ENCODE measurements around the gene RGS6. TPM values are rescaled to one million over a fixed set of nuclear protein-coding genes. Genes with fewer than 3 reads are reported as not detected.

Gene RGS6
- total RNA-seq, 1 donor from 2014 or later = 5.1 TPM

DNA sequence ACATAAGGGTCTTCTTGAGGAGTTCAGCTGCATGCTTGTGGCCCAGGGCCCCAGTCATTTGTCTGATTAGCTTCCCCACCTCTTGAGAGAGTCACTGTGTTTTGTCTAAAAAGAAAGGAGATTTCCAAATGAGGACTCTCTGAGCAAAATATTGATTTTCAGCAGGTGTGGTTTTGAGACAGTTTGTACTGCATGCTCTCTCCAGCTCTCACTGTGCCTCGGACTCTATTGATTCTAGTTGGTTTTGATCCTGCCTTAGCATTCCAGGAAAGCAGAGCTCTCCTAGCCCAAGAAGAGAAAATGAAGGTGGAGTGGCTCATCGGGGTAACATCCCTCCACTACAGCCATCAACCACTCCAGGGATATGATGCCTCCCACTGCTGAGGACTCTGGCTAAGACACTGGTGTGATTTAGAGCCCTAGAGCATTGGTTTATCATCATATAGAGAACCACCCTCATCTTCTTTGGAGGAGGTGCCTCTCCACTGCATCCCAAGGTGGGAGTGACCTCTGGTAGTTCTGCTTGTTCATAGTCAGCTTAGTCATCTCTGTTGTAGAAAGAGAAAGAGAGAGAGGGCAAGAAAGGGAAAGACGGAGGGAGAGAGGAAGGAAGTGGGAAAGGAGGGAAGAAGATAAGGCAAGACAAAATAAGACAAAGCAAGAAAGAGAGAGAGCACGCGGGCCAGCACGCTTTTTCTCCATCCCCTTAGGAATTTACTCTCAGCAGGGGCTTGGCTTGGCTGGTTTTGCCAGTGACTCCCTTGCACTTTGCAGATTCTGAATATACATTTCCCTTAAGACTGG, 596.0 kb downstream of the RGS6 start:
- no peak overlapping the region for H3K4me3 Mint-ChIP-seq (ENCODE audit: low read depth)
- H3K36me3 Mint-ChIP-seq (ENCODE audit: insufficient read depth) = peaks cover 1% of the 10 kb centered on the region
- H3K27ac Mint-ChIP-seq = no peak overlapping the region
- H3K9me3 Mint-ChIP-seq (ENCODE audit: low read depth) = peaks cover 9% of the 10 kb centered on the region
- no peak for DNase-seq (ENCODE audit: low spot score, unreplicated experiment)
- peaks cover 9% of the 10 kb centered on the region for H3K4me1 Mint-ChIP-seq (ENCODE audit: low read depth)
- peaks cover 15% of the 10 kb centered on the region for H3K27me3 Mint-ChIP-seq
- no peak for TF ChIP-seq CTCF (IDR thresholded peaks at IDR 0.05; ENCODE audit: unreplicated experiment)

- H3K9me3 Mint-ChIP-seq (ENCODE audit: low read depth) = peaks cover 15% of the 10 kb centered on the region
- peaks cover 18% of the 10 kb centered on the region for H3K27me3 Mint-ChIP-seq
- no peak overlapping the region for H3K4me3 Mint-ChIP-seq (ENCODE audit: low read depth)
- no peak for DNase-seq (ENCODE audit: low spot score, unreplicated experiment)
- H3K36me3 Mint-ChIP-seq (ENCODE audit: insufficient read depth) = peaks cover 3% of the 10 kb centered on the region
- no peak for TF ChIP-seq CTCF (IDR thresholded peaks at IDR 0.05; ENCODE audit: unreplicated experiment)
- peaks cover 9% of the 10 kb centered on the region for H3K4me1 Mint-ChIP-seq (ENCODE audit: low read depth)
- no peak overlapping the region for H3K27ac Mint-ChIP-seq
Measured at GRCh38 chr14:72528863-72529175, 596.6 kb downstream of the RGS6 start.

DNA sequence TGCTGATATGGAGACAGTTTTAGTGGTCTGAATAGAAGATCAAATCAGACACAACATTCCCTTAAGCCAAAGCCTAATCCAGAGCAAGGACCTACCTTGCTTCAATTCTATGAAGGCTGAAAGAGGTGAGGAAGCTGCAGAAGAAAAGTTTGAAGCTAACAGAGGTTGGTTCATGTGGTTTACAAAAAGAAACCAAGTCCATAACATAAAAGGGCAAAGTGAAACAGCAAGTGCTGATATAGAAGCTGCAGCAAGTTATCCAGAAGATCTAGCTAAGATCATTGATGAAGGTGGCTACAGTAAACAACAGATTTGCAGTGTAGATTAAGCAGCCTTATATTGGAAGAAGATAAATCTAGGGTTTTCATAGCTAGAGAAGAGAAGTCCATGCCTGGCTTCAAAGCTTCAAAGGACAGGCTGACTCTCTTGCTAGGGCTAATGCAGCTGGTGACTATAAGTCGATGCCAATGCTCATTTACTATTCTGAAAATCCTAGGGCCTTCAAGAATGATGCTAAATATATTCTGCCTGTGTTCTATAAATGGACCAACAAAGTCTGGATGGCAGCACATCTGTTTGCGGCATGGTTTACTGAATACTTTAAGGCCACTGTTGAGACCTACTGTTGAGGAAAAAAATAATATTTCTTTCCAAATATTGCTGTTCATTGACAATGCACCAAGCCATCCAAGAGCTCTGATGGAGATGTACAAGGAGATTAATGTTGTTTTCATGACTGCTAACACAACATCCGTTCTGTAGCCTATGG, 600.6 kb downstream of the RGS6 start:
- no peak overlapping the region for H3K4me3 Mint-ChIP-seq (ENCODE audit: low read depth)
- no peak for DNase-seq (ENCODE audit: low spot score, unreplicated experiment)
- H3K4me1 Mint-ChIP-seq (ENCODE audit: low read depth) = peaks cover 8% of the 10 kb centered on the region
- TF ChIP-seq CTCF (IDR thresholded peaks at IDR 0.05; ENCODE audit: unreplicated experiment) = no peak
- peaks cover 28% of the 10 kb centered on the region for H3K27me3 Mint-ChIP-seq
- H3K36me3 Mint-ChIP-seq (ENCODE audit: insufficient read depth) = peaks cover 6% of the 10 kb centered on the region
- peaks cover 21% of the 10 kb centered on the region for H3K9me3 Mint-ChIP-seq (ENCODE audit: low read depth)
- no peak overlapping the region for H3K27ac Mint-ChIP-seq

- Mint-ChIP-seq H3K4me3 (ENCODE audit: low read depth) (no peak overlapping the region), H3K27me3 (peaks cover 22% of the 10 kb centered on the region), H3K9me3 (ENCODE audit: low read depth) (peaks cover 21% of the 10 kb centered on the region), H3K27ac (no peak overlapping the region), H3K4me1 (ENCODE audit: low read depth) (peaks cover 2% of the 10 kb centered on the region), H3K36me3 (ENCODE audit: insufficient read depth) (peaks cover 6% of the 10 kb centered on the region)
- no peak for DNase-seq (ENCODE audit: low spot score, unreplicated experiment)
- TF ChIP-seq CTCF (IDR thresholded peaks at IDR 0.05; ENCODE audit: unreplicated experiment) = no peak
Measured at GRCh38 chr14:72535485-72535884, 603.3 kb downstream of the RGS6 start.

DNA sequence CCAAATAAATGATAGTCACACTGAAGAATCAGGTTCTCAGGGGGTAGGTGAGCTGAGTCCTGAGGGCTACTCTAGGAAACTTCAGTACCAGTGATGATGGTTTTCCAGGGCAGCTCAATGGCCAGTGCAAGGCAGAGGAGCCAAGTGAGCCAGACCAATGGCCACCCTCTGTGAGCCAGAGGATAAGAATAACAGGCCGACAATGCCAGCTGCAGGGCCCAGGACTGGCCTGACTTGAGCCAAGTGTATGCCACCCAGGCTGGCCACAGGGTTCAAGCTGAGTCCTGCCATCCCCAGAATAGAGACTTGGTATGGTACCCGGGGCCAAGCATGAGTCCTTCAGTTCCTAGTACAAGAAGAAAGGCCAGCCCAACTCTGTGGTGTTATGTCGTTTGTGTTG, 606.2 kb downstream of the RGS6 start:
- no peak for TF ChIP-seq CTCF (IDR thresholded peaks at IDR 0.05; ENCODE audit: unreplicated experiment)
- Mint-ChIP-seq H3K36me3 (ENCODE audit: insufficient read depth) (peaks cover 4% of the 10 kb centered on the region), H3K9me3 (ENCODE audit: low read depth) (peaks cover 11% of the 10 kb centered on the region), H3K27me3 (peaks cover 22% of the 10 kb centered on the region), H3K27ac (no peak overlapping the region), H3K4me3 (ENCODE audit: low read depth) (no peak overlapping the region), H3K4me1 (ENCODE audit: low read depth) (no peaks in the 10 kb centered on the region)
- no peak for DNase-seq (ENCODE audit: low spot score, unreplicated experiment)

All from progenitor cell of endocrine pancreas (in vitro differentiated cells).